Breast epithelium (tissue), 4 donors: ENCODE measurements around the gene IL20. TPM values are rescaled to one million over a fixed set of nuclear protein-coding genes. Genes with fewer than 3 reads are reported as not detected.

Experiments
- DNase-seq, 2 donors: peaks; one replicate each; pipeline ENCODE4 v3.0.0-alpha.2; 2019; ENCODE audit warnings: low spot score in 2 of 2
- H3K27ac ChIP-seq, 2 donors: fragments of 200-600 bp; sonication (generic) in 1 of 2; one replicate each; pipeline ENCODE4 v1.5.1; 2016 to 2019; ENCODE audit warnings: mild to moderate bottlenecking in 1 of 2
- H3K27me3 ChIP-seq, 2 donors: fragments of 200-600 bp; sonication (generic) in 1 of 2; one replicate each; pipeline versions ENCODE4 v1.5.1 to v1.6.0; 2017 to 2019; ENCODE audit warnings: control low read depth in 1 of 2, mild to moderate bottlenecking in 1 of 2
- H3K36me3 ChIP-seq: fragments of 200-600 bp; one replicate; pipeline ENCODE4 v1.5.1; 2019
- H3K4me1 ChIP-seq, 2 donors: fragments of 200-600 bp; sonication (generic); one replicate each; pipeline ENCODE4 v1.5.1; 2016 to 2019; ENCODE audit warnings: control low read depth in 1 of 2
- H3K4me3 ChIP-seq, 3 donors: fragments of 200-600 bp; sonication (generic); 1 replicate in 2 of 3; 2 replicates in 1 of 3; pipeline ENCODE4 v1.5.1; 2016 to 2019; ENCODE audit warnings: mild to moderate bottlenecking in 3 of 3, moderate library complexity in 2 of 3
- H3K9me3 ChIP-seq, 2 donors: fragments of 200-600 bp; sonication (generic) in 1 of 2; one replicate each; pipeline ENCODE4 v1.5.1; 2016 to 2019; ENCODE audit warnings: control low read depth in 1 of 2
- CTCF ChIP-seq, 3 donors: fragments of 450-650 bp; IDR thresholded peaks; one replicate each; pipeline ENCODE4 v1.5.1; 2016 to 2017; ENCODE audit warnings: antibody characterized with exemption in 3 of 3, mild to moderate bottlenecking in 3 of 3, moderate library complexity in 3 of 3
- POLR2A ChIP-seq: fragments of 450-650 bp; IDR thresholded peaks from one replicate; pipeline ENCODE4 v1.6.1; 2016; ENCODE audit warnings: antibody characterized with exemption, mild to moderate bottlenecking, moderate library complexity
- POLR2AphosphoS5 ChIP-seq, 3 donors: sonication (generic); formaldehyde crosslinking; IDR thresholded peaks; one replicate each; pipeline ENCODE4 v1.6.1; 2017; ENCODE audit warnings: antibody characterized with exemption in 3 of 3
- intact Hi-C: fragments of 100-400 bp; cut with DNase I; formaldehyde crosslinking; loops from one replicate; pipeline ENCODE4 v1.15.1; 2023; ENCODE audit warnings: low total_unique reads
- total RNA-seq, 3 donors: library from RNA; depleted of rRNA; stranded (reverse); fragments of >200 nt; gene quantifications; one replicate each; pipeline ENCODE4 v1.1.0, GENCODE V29; 2016

Gene IL20
- total RNA-seq, 3 donors from 2014 or later: 1.5 TPM; not detected in 2

- TF ChIP-seq POLR2A (no peak), POLR2AphosphoS5 (IDR thresholded peaks at IDR 0.05) (no peak), CTCF (IDR thresholded peaks at IDR 0.05) (no peak)
- Histone ChIP-seq H3K36me3 (no peaks in the 10 kb centered on the region), H3K9me3 (no peaks in the 10 kb centered on the region), H3K4me1 (no peaks in the 10 kb centered on the region), H3K4me3 (no peak overlapping the region), H3K27me3 (no peaks in the 10 kb centered on the region), H3K27ac (no peak overlapping the region)
- intact Hi-C loops: loop anchor here (5.0 kb wide), 2 partner anchors 177 to 907 kb away; no protein-coding TSS in a partner anchor
- no peak for DNase-seq
Measured at GRCh38 chr1:206913766-206914537, 48.5 kb downstream of the IL20 start.

DNA sequence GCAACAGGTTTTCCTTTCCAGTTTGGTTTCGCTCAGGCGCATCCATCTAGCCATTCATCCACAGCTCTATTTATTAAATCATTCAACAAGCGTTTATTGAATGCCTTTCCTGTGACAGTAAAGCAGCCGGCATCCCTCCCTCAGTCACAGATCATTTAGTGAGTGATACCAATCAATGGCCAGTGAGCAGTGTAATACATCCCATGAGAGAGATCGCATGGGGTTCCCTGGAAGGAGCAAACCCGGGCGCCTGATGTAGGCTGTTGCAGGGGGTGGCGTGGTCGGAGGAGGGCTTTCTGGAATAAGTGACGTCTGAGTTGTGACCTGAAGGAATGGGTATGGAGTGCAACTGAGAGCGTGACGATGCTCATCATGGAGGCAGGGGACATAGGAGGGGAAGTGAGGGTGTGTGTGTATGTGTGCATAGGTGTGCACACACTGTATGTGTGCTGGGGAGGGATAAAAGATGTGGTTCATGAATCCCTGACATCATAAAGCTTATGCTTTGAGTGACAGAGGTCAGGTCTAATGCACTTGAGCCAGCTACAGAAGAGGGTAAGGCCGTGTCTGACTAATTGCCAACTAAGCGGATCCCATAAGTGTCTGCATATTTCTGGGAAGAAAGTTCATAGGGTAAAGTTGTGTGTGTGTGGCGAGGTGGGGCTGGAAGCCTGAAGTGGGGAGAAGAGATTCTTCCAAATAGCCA lies 49.8 kb downstream of the IL20 start:
- intact Hi-C loops: no loop called here
- no peak for TF ChIP-seq CTCF (IDR thresholded peaks at IDR 0.05)
- no peak for TF ChIP-seq POLR2AphosphoS5 (IDR thresholded peaks at IDR 0.05)
- no peaks in the 10 kb centered on the region for H3K27me3 ChIP-seq
- DNase-seq: no peak
- H3K36me3 ChIP-seq: no peaks in the 10 kb centered on the region
- no peaks in the 10 kb centered on the region for H3K4me1 ChIP-seq
- no peak overlapping the region for H3K4me3 ChIP-seq
- no peaks in the 10 kb centered on the region for H3K9me3 ChIP-seq
- no peak overlapping the region for H3K27ac ChIP-seq

GRCh38 chr1:206916000-206916709 lies 50.7 kb downstream of the IL20 start:
- TF ChIP-seq POLR2A (no peak), POLR2AphosphoS5 (IDR thresholded peaks at IDR 0.05) (no peak), CTCF (IDR thresholded peaks at IDR 0.05) (no peak)
- no peak overlapping the region for H3K27ac ChIP-seq
- no peaks in the 10 kb centered on the region for H3K4me1 ChIP-seq
- intact Hi-C loops: no loop called here
- DNase-seq: no peak
- no peaks in the 10 kb centered on the region for H3K36me3 ChIP-seq
- H3K4me3 ChIP-seq: no peak overlapping the region
- H3K27me3 ChIP-seq: no peaks in the 10 kb centered on the region
- no peaks in the 10 kb centered on the region for H3K9me3 ChIP-seq

- intact Hi-C loops: loop anchor here (2.0 kb wide), 1 partner anchor 101 kb away; no protein-coding TSS in a partner anchor
- no peak for TF ChIP-seq POLR2A
- no peak for TF ChIP-seq POLR2AphosphoS5 (IDR thresholded peaks at IDR 0.05)
- no peak for TF ChIP-seq CTCF (IDR thresholded peaks at IDR 0.05)
- Histone ChIP-seq H3K4me1 (no peaks in the 10 kb centered on the region), H3K27ac (no peak overlapping the region), H3K4me3 (no peak overlapping the region), H3K27me3 (no peaks in the 10 kb centered on the region), H3K36me3 (no peaks in the 10 kb centered on the region), H3K9me3 (no peaks in the 10 kb centered on the region)
- no peak for DNase-seq
Measured at GRCh38 chr1:206918076-206918475, 52.7 kb downstream of the IL20 start.

Other genes starting within 250 kb of the IL20 start
- gene DYRK3, start 230.1 kb upstream of the IL20 start, total RNA-seq: 10 to 100 TPM in 2 of 3 donors, 1 to 10 TPM in 1; 7.8 to 39.4 (median 14.1) TPM
- gene MAPKAPK2, start 180.7 kb upstream of the IL20 start, total RNA-seq: 10 to 100 TPM; 47.4 to 69.2 (median 67.2) TPM
- gene IL19, start 94.8 kb upstream of the IL20 start, total RNA-seq: not detected
- 1 to 10 TPM in 2 of 3 donors, under 1 TPM in 1; 0.98 to 5.3 (median 4.3) TPM for gene IL10, start 93.1 kb upstream of the IL20 start, total RNA-seq
- under 1 TPM in 1 of 3 donors, not detected in 2; 0.59 TPM for gene IL24, start 31.8 kb downstream of the IL20 start, total RNA-seq
- gene FCMR, start 56.3 kb downstream of the IL20 start, total RNA-seq: 10 to 100 TPM in 1 of 3 donors, 1 to 10 TPM in 2; 1.1 to 11.0 (median 3.3) TPM
- gene PIGR, start 80.8 kb downstream of the IL20 start, total RNA-seq: 100 to 1,000 TPM in 2 of 3 donors, under 1 TPM in 1; 0.16 to 205 (median 123) TPM
- not detected for gene FCAMR, start 104.8 kb downstream of the IL20 start, total RNA-seq
- 10 to 100 TPM in 1 of 3 donors, 1 to 10 TPM in 1, under 1 TPM in 1; under 0.01 to 22.2 (median 5.6) TPM for gene C1orf116, start 167.1 kb downstream of the IL20 start, total RNA-seq
- 10 to 100 TPM in 1 of 3 donors, 1 to 10 TPM in 2; 6.9 to 13.3 (median 9.2) TPM for gene YOD1, start 185.6 kb downstream of the IL20 start, total RNA-seq
- gene PFKFB2, start 187.7 kb downstream of the IL20 start, total RNA-seq: 10 to 100 TPM in 1 of 3 donors, 1 to 10 TPM in 2; 7.5 to 13.2 (median 8.2) TPM
- gene C4BPB, start 223.2 kb downstream of the IL20 start, total RNA-seq: 1 to 10 TPM in 1 of 3 donors, under 1 TPM in 2; 0.80 to 3.1 (median 0.98) TPM
- gene C4BPA, start 238.6 kb downstream of the IL20 start, total RNA-seq: 1 to 10 TPM in 2 of 3 donors, not detected in 1; 6.4 to 7.5 TPM